Stimulated activated CD8-positive, alpha-beta memory T cell treated with anti-CD3 and anti-CD28 coated beads, Interleukin-2, amount 100 ng/mL, for 48 hours (primary cell): ENCODE results near the gene SATB1.
A peak's percentile ranks its signal among the peaks of the same experiment; 100 is the strongest.

ENCODE experiments used
- DNase-seq, 2 donors: peaks; one replicate each; pipeline ENCODE4 v3.0.0-alpha.2; 2020; ENCODE audit warnings: low read depth in 2 of 2

SATB1 gene

DNA sequence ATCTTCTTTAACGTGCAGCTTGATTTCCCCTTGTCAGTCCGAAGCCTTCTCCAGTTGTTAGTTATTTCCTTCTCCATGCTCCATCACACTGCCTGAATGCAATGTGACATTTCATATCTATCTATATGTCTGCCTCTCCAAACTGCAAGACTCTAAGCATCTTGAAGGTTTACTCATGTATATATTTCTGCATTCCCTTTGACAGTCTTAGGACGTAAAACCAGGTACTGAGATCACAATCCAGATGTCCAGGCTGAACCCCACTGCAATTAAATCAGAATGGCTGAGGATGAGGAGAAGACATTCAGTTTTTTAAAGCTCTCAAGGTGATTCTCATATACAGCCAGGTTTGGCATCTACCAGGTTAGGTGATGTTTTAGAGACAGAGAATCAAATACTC lies 6.1 kb upstream of the SATB1 start:
- DNase-seq: no peak

DNA sequence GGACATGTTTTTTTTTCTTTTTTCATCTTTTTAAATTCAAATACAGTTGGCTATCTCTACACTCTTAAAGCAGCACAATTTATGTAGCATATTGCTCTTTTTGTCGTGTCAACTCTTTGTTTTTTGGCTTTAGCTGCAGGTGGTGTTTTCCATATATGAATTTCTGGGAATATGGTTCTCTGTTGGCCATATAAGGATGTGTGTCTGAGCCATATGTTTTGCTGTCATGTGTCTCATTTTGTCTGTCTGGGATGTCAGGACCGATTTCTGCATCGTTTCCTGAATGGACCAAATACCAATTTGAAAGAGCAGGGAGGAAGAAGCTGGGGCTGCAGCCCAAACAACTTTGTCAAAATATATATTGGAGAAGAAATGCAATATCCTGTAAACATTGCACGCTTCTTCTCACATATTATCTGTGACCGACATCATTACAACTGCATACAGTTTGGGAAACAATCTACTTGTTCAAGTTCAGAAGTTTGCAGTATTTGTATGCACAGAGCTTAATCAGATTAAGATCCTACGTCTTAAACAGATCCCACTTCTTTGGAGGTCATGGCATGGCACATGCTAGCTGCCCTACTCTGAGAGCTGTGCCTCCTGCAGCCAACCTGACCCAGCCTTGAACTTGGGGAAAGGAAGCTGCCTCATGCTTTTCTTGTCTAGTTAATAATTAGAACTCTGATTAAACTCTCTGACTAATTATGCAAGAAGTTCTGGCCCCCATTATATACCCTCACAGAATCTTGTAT lies 4.0 kb upstream of the SATB1 start:
- DNase-seq: no peak

- no peak for DNase-seq
Observed at GRCh38 chr3:18428036-18428435, 2.9 kb upstream of the SATB1 start.

- DNase-seq: no peak
Observed at GRCh38 chr3:18426597-18427193, 1.6 kb upstream of the SATB1 start.

GRCh38 chr3:18425641-18426257 lies 610 bp upstream of the SATB1 start:
- peak; percentile 56 to 68 for DNase-seq

DNA sequence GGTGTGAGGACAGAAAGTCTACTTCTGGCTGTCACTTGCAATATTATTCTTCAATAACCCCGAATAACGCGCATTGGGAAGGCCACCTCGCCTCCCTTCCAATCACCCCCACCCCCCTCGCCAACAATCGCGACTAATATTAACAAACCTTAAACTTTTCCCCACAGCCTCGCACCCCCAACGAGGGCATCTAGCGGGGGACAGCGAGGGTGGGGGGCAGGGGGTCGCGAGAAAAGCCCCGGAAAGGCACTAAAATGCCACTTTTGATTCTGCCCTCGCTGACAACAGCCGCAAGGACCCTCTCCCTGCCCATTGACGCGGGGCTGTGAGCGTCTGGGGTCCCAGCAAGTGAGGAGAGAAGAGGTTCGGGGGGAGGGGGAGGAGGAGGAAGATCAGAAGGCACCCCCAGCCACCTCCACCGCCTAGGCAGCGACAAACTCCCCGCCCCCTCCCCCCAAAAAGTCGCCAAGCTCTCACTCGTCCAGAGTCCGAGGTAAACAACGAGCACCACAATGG lies 868 bp downstream of the SATB1 start:
- no peak for DNase-seq

GRCh38 chr3:18423401-18424212 lies 1.5 kb downstream of the SATB1 start:
- DNase-seq: no peak

DNA sequence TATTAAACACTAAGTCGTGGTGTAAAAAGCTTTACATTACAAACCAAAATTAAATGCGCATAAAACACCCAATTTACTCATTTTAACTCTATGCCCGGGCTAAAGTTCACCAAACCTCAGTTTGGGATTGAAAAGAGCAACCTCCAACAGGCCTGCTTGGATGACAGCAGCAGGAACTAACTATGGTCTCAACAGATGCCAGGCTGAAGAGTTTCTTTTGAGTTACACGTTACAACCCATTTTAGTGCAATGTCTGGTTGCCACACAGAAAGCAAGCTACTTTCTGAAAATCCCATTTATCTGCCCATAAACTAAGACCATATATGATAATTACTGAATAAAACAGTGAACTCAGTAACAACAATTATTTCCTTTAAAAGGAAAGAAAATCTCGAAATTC lies 2.2 kb downstream of the SATB1 start:
- DNase-seq: no peak

DNA sequence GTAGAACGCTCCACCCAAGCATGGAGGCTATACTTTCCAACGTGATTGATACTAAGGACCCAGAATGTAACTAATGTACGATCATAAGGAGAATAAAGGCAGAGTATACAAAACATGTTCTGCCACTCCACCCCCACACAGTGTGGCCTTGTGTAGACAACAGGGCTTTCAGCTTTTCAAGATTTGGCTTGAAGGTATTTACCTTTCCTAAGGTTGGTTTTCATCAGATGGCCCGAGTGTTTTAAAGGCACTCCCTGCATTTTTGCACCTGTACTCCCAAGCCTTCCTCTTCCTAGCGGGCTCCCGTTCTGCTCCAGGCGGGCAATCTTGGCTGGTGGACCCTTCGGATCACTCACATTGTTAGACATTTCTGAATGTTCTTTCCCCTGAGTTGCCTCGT lies 4.6 kb downstream of the SATB1 start:
- DNase-seq: no peak

DNA sequence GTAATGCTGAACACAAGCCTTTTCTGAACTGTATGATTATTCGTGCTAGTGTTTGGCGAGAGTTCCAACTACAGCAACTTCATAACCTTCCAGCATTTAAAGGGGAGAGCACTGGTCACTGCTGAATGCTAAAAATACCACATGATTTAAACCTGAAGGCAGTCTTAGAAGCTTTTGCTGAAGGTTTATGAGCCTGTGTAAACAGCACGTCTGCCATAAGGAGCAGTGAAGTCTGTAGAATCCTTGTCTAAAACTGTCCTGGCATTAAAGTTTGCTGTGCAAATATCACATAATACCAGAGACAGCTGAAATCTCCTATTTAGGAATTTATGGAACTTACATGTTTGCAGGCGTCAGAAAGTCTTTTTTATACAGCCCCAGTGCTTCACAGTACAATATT lies 5.9 kb downstream of the SATB1 start:
- DNase-seq: no peak

DNA sequence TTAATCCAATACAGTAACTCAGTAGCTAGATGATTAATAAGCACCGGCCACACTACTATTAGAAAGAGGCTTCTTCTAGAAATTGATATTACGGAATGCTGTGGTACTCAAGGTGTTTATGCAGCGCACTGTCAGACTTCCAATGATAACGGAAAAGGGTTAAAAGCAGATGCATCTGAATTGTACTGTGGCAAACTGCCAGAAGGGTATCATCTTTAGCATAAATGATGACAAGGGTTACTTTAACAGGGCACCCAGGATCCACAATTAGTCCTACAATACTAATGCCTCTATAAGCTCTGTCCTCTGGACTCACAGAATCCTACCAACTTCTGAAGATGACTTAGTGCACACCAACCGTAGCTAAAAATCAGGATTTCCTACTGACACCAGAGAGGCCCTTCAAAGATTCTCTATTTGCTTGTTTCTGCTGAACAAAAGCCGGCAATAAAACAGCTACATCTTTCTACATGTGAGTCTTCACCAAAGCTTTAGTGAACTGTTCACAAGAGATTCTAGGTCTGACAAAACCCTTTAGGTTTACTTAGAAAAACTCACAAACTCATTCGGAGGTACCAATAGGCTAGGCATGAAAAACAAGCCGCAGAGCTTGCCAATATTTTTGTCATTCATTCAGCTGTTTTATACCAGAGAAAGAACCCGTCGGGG lies 7.1 kb downstream of the SATB1 start:
- DNase-seq: no peak

DNA sequence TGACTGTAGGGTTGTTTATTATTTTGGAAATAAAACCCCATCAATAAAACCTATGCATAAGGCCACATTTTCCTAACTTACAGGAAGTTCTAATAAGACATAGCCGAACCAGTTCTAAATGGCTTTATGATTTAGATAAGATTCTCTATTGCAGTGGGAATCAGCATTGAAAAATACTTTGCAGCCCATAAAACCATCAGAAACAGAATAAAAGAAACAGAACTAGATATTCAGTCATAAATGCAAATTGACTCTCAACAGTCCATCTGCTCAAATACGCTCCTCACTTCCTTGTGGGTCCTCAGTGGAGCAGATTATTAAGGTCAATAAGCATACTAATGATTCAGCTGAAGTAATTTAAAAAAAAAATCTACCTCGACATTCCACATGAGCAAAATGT lies 8.8 kb downstream of the SATB1 start:
- DNase-seq: no peak

GRCh38 chr3:18415839-18416238 lies 9.3 kb downstream of the SATB1 start:
- DNase-seq: no peak

DNA sequence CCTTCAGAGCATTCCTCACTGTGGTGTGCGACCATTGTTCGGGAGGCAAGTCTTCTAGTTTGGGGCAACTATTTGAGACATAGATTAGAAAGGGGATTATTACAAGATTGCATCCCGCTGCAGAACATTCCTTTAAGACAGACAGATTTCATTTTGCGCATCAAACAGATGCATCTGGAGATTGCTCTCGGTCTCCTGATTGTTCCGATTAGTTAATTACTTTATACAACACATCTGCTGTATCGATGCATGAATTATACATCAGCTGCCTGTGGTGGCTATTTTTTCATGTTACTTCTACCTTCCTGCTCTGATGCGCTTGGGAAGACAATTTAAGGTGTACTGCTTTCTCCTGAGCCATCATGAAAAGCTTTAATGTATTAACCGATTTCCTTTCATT lies 10.0 kb downstream of the SATB1 start:
- no peak for DNase-seq

GRCh38 chr3:18412684-18413083 lies 12.5 kb downstream of the SATB1 start:
- no peak for DNase-seq

DNA sequence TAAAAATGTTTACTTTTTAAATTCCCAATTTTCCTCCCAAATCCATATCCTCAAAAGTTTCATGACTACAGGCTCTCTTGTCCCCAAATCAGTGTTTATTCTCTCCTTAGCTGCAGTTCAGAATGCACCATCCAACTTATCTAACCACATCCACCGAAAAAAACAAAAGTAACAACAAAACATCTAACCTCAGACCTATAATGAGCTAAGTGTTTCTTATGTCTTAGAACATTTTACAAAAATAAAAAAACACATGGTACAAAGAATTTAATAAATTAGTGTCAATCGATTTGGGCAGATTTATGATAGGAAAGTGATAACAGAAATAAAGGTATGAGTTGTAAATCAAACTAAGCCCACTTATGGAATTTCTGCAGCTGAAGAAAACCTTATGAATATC lies 13.6 kb downstream of the SATB1 start:
- no peak for DNase-seq

DNA sequence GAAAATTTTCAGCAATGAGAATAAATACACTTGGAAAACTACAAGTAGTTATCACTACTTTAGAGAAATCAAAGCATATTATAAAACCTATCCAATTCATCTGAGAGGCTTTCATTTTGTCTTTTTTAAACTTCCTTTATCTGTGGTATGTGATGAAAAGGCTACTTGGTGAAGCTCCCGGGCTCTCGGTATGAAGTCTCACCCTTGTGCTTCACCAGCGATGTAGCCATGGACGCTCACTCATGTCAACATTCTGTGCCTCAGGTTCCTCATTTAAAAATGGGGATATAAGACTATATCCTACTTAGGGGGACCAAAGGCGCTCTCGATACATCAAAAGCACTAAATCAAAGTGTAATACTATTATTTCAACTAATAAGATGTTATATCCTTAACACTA lies 14.9 kb downstream of the SATB1 start:
- no peak for DNase-seq

DNA sequence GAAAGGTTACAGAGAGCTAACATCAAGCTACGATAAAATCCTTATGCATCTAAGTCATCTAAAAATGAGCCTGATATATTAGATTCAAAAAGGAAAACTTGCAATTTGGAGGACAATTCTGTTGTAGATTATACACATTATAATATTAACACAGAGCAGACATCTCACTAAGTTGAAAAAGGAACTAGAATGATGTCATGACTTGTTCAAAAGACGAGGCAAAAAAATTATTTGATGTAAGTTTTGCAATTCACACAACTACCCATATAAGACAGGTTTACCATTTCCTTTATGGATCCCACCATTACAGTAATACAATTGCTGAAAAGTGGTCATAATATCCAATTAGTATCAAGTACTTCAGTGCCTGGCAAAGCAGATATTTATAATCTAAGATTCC lies 15.9 kb downstream of the SATB1 start:
- no peak for DNase-seq

DNA sequence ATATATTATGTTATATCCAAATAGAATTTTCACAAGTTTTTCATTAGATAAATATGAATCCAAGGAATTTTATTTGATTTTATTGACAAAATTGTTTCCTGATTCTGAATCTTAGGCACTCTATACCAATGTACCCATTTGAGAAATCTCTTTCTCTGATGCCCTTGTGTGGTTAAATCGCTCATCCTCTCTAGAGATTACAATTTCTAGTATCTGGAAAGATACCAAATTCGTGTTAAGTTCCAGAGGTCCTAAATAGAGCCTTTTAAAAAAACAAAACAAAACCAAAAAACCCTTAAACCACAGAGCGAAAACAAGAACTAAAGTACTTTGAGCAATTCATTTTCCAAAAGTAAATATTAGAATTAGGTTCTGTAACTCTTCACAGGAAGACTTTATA lies 20.0 kb downstream of the SATB1 start:
- no peak for DNase-seq

DNA sequence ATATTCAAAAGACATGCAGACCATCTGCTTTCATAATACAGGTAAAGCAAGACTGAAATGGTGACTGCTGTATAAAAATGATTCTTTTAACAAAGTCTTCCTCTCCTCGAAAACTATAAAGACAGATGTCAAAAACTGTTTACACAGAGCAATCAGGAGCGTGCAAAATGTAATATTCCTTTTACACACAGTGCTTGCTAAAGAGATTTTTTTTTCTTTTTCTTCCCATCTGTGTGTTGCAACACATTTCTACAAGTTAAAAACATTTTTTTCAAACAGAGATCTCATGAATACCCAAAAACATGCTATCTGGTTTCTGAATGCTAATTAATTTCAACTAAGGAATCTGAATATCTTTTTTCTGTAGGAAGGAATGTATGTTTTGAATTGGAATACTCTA lies 22.1 kb downstream of the SATB1 start:
- no peak for DNase-seq

- no peak for DNase-seq
Observed at GRCh38 chr3:18402239-18402799, 22.8 kb downstream of the SATB1 start.
